ENCODE results near the gene MTSS2. TPM values are rescaled to one million over a fixed set of nuclear protein-coding genes. Genes with fewer than 3 reads are reported as not detected.

The MTSS2 gene
- total and polyA plus RNA-seq, 2 of the 8 experiments (the other 6 are each of a cell fraction or from before 2014, with no cell fraction given), result 23.3 to 36.7 TPM

DNA sequence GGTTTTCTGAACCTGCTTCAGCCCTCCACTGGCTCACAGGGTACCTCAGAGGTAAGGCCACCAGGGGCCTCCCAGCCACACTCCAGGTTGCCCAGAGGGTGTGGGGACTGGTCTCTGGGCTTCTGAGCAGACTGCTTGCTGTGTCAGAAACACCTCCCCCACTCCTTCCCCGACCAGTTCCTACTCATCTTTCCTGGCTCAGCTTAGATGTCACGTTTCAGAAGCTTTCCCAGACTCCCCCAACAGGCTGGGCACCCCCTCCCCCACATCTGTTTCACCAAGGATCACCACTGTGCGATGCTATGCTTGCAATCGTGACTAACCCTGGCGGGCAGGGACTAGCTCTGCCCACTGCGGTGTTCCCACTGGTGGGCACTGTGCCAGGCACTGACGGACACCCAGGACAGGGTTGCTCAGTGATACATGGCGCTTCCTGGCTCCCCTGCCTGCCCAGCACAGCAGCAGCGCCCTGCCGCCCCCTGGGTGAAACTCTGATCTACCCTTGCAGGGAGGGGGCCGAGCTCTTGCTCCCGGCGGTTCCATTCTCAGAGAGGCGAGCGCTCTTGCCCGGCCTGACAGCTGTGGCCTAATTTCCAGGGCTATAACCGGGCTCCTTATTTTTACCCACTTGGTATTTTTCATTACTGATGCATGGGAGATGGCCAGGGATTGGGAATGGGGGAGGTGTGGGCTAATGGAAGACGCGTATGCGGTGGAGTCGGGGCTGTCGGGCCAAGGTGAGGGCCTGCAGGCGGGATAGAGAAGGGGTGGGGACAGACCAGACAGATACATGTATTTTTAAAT, 29.4 kb upstream of the MTSS2 start:
- peak overlapping the region; percentile 1; the same call in 1 of the 2 replicates for H2BK12ac ChIP-seq (ENCODE audit: low read depth, low read length)
- no peak overlapping the region for H3K23ac ChIP-seq (ENCODE audit: insufficient read length)
- H3K9me3 ChIP-seq (ENCODE audit: insufficient read depth in 2 of 2, low read depth in 1 of 2, low read length in 1 of 2), result peaks cover 0 to 8% of the 10 kb centered on the region in 2 experiments; a peak in 1 of 4 replicates
- H3K4ac ChIP-seq (replicated peaks; ENCODE audit: insufficient read length, low read depth, low read length), result no peak overlapping the region
- H3K23me2 ChIP-seq (ENCODE audit: low read depth, low read length), result no peaks in the 10 kb centered on the region
- peak overlapping the region in 1 of 2 experiments; percentile 24; a peak in 1 of 4 replicates for H3K4me2 ChIP-seq (ENCODE audit: insufficient read depth in 1 of 2, low read depth in 2 of 2, low read length in 2 of 2)
- 81% methylated on average over 21 of the region's 23 CpGs; no CpG with 5 or more reads in 1 of the 2 experiments for WGBS, 2 experiments (ENCODE audit: extremely low coverage in 1 of 2, insufficient coverage in 1 of 2, insufficient read length in 1 of 2, insufficient replicate concordance in 2 of 2, low coverage in 1 of 2, low lambda C conversion rate in 2 of 2, missing lambda C conversion rate in 1 of 2)
- peak overlapping the region; percentile 3; the same call in 1 of the 2 replicates for H2BK5ac ChIP-seq (ENCODE audit: low read depth, low read length)
- H3K27me3 ChIP-seq (replicated peaks in 1 of 4; ENCODE audit: control insufficient read depth in 3 of 4, extremely low read depth in 1 of 4, insufficient read depth in 3 of 4, low read length in 3 of 4), result no peaks in the 10 kb centered on the region
- H3K4me3 ChIP-seq (ENCODE audit: extremely low read depth in 1 of 4, insufficient read depth in 2 of 4, low read depth in 3 of 4, low read length in 4 of 4), result no peak overlapping the region
- no peak overlapping the region for H2AK5ac ChIP-seq (ENCODE audit: low read depth, low read length)
- peak overlapping the region; percentile 38 for H4K5ac ChIP-seq (ENCODE audit: insufficient read length, low read depth, low read length)
- ChIA-PET POLR2A (ENCODE audit: partially characterized antibody) (interaction anchor here (1.0 to 1.2 kb wide), 4 partner anchors 11 to 19 kb away, joined by 3 to 4 read pairs (median 4); no protein-coding TSS in a partner anchor), CTCF (ENCODE audit: partially characterized antibody) (interaction anchor here (0.6 to 3.3 kb wide), 12 partner anchors 10 to 56 kb away, joined by 3 to 13 read pairs (median 4); no protein-coding TSS in a partner anchor)
- H4K91ac ChIP-seq (replicated peaks; ENCODE audit: insufficient read length, low read length), result no peak overlapping the region
- no peak overlapping the region for H2BK20ac ChIP-seq (ENCODE audit: low read length)
- peak overlapping the region; percentile 0; the same call in 1 of the 2 replicates for H3K18ac ChIP-seq (ENCODE audit: extremely low read depth, low read length)
- no peak overlapping the region for H2BK15ac ChIP-seq (ENCODE audit: low read length)
- no peak overlapping the region for H2BK120ac ChIP-seq (replicated peaks; ENCODE audit: low read depth, low read length)
- H3K79me2 ChIP-seq (ENCODE audit: control insufficient read depth in 1 of 2, insufficient read depth in 2 of 2, low read length in 2 of 2), result no peaks in the 10 kb centered on the region
- no peak overlapping the region for H3K27ac ChIP-seq (ENCODE audit: low read depth, low read length)
- peak overlapping the region; percentile 28 for H4K8ac ChIP-seq (ENCODE audit: extremely low read depth, insufficient read depth, low read length)
- FAIRE-seq (no peak), DNase-seq (ENCODE audit: low read depth in 1 of 2, low spot score in 2 of 2) (no peak)
- peaks cover 0 to 8% (median under 1%) of the 10 kb centered on the region in 4 experiments; a peak in 1 of 8 replicates for H3K36me3 ChIP-seq (ENCODE audit: control insufficient read depth in 2 of 4, insufficient read depth in 4 of 4, low read length in 3 of 4)
- H3K4me1 ChIP-seq (replicated peaks in 1 of 4; ENCODE audit: control insufficient read depth in 3 of 4, insufficient read depth in 4 of 4, low read length in 3 of 4), result peaks cover 4 to 34% (median 22%) of the 10 kb centered on the region in 4 experiments
- H4K20me1 ChIP-seq (replicated peaks in 1 of 2; ENCODE audit: control insufficient read depth in 1 of 2, insufficient read depth in 2 of 2, low read length in 2 of 2), result peaks cover 0 to 3% of the 10 kb centered on the region in 2 experiments
- no peak overlapping the region for H3K56ac ChIP-seq (replicated peaks; ENCODE audit: insufficient read length, low read depth, low read length)
- no peak overlapping the region for H3K9ac ChIP-seq (replicated peaks in 1 of 4; ENCODE audit: extremely low read depth in 1 of 4, low read depth in 3 of 4, low read length in 3 of 4)
- H3K79me1 ChIP-seq (ENCODE audit: low read depth, low read length), result no peaks in the 10 kb centered on the region
- H3K14ac ChIP-seq (ENCODE audit: insufficient read length), result no peak overlapping the region
- no peak overlapping the region for H2AFZ ChIP-seq (ENCODE audit: low read length)
- TF ChIP-seq, protein P1, sequence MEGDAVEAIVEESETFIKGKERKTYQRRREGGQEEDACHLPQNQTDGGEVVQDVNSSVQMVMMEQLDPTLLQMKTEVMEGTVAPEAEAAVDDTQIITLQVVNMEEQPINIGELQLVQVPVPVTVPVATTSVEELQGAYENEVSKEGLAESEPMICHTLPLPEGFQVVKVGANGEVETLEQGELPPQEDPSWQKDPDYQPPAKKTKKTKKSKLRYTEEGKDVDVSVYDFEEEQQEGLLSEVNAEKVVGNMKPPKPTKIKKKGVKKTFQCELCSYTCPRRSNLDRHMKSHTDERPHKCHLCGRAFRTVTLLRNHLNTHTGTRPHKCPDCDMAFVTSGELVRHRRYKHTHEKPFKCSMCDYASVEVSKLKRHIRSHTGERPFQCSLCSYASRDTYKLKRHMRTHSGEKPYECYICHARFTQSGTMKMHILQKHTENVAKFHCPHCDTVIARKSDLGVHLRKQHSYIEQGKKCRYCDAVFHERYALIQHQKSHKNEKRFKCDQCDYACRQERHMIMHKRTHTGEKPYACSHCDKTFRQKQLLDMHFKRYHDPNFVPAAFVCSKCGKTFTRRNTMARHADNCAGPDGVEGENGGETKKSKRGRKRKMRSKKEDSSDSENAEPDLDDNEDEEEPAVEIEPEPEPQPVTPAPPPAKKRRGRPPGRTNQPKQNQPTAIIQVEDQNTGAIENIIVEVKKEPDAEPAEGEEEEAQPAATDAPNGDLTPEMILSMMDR (IDR thresholded peaks at IDR 0.05; ENCODE audit: control extremely low read depth in 1 of 3, insufficient read depth in 1 of 3, low read depth in 1 of 3, low read length in 3 of 3), result no peak
- no peak for TF ChIP-seq EGR1 (IDR thresholded peaks at IDR 0.05; ENCODE audit: borderline replicate concordance, low read depth, low read length)
- no peak for TF ChIP-seq CTBP2 (IDR thresholded peaks at IDR 0.05; ENCODE audit: borderline replicate concordance, insufficient read depth, insufficient read length, low read length)
- TF ChIP-seq JUN (IDR thresholded peaks at IDR 0.05; ENCODE audit: low read depth, low read length), result no peak
- TF ChIP-seq SIN3A (conservative IDR thresholded peaks at IDR 0.05 in 1 of 2, IDR thresholded peaks at IDR 0.05 in 1 of 2; ENCODE audit: low read depth in 1 of 2, low read length in 2 of 2), result no peak
- TF ChIP-seq CBX5 (IDR thresholded peaks at IDR 0.05; ENCODE audit: low read depth, low read length), result no peak
- TF ChIP-seq CREB1 (IDR thresholded peaks at IDR 0.05), result no peak
- no peak for TF ChIP-seq RAD21 (IDR thresholded peaks at IDR 0.05 in 1 of 2, conservative IDR thresholded peaks at IDR 0.05 in 1 of 2; ENCODE audit: low read depth in 2 of 2, low read length in 2 of 2)

Data from H1 (cell line).